GM23338 (cell line): ENCODE data around the gene SND1. TPM values are rescaled to one million over a fixed set of nuclear protein-coding genes. Genes with fewer than 3 reads are reported as not detected.

Experiments
- ATAC-seq: fragments of 200-7000 bp; cut with Tn5 transposase; 3 replicates; pipeline ENCODE4 v1.9.1; 2020
- DNase-seq: peaks from one replicate; pipeline ENCODE4 v3.0.0-alpha.2; 2015; ENCODE audit warnings: low spot score
- H2AFZ ChIP-seq: fragments of 200-600 bp; sonication (generic); 2 replicates; pipeline ENCODE4 v1.8.0; 2016; ENCODE audit warnings: antibody characterized with exemption, mild to moderate bottlenecking, moderate library complexity
- H3F3A ChIP-seq: fragments of 200-600 bp; sonication (generic); replicated peaks from 2 replicates; pipeline ENCODE4 v1.8.0; 2017; ENCODE audit warnings: antibody characterized with exemption, mixed run types, low read depth
- H3K27ac ChIP-seq: fragments of 200-600 bp; sonication (generic); 2 replicates; pipeline ENCODE4 v1.6.1; 2016; ENCODE audit warnings: low read depth
- H3K27me3 ChIP-seq: fragments of 200-600 bp; sonication (generic); 2 replicates; pipeline ENCODE4 v1.8.0; 2016; ENCODE audit warnings: mild to moderate bottlenecking, mixed run types, moderate library complexity; ENCODE audit not compliant: insufficient read depth
- H3K36me3 ChIP-seq: fragments of 200-600 bp; sonication (generic); 2 replicates; pipeline ENCODE4 v1.8.0; 2016; ENCODE audit warnings: mild to moderate bottlenecking; ENCODE audit not compliant: insufficient read depth
- H3K4me1 ChIP-seq: fragments of 200-600 bp; sonication (generic); 2 replicates; pipeline ENCODE4 v1.8.0; 2016; ENCODE audit warnings: mild to moderate bottlenecking, moderate library complexity; ENCODE audit not compliant: insufficient read depth
- H3K4me2 ChIP-seq: fragments of 200-600 bp; sonication (generic); 2 replicates; pipeline ENCODE4 v1.7.1; 2017; ENCODE audit warnings: mixed run types
- H3K4me3 ChIP-seq: fragments of 200-600 bp; sonication (generic); 2 replicates; pipeline ENCODE4 v1.6.1; 2016; ENCODE audit warnings: mixed run types
- H3K79me2 ChIP-seq: fragments of 200-600 bp; sonication (generic); replicated peaks from 2 replicates; pipeline ENCODE4 v1.8.0; 2017; ENCODE audit warnings: mild to moderate bottlenecking; ENCODE audit not compliant: insufficient read depth
- H3K9me2 ChIP-seq: fragments of 200-600 bp; sonication (generic); 2 replicates; pipeline ENCODE4 v1.8.0; 2017; ENCODE audit not compliant: insufficient read depth
- H4K20me1 ChIP-seq: fragments of 200-600 bp; sonication (generic); replicated peaks from 2 replicates; pipeline ENCODE4 v1.8.0; 2017; ENCODE audit warnings: mild to moderate bottlenecking; ENCODE audit not compliant: insufficient read depth
- H3K27ac Mint-ChIP-seq: 2 replicates; pipeline ENCODE4 v1.8.0; 2020; ENCODE audit warnings: inconsistent platforms, mild to moderate bottlenecking, moderate library complexity, mixed read lengths
- H3K27me3 Mint-ChIP-seq: 3 replicates; pipeline ENCODE4 v1.8.0; 2022; ENCODE audit warnings: low read depth, mild to moderate bottlenecking, moderate library complexity, mixed read lengths, inconsistent platforms; ENCODE audit not compliant: insufficient read depth, poor library complexity
- H3K36me3 Mint-ChIP-seq: 3 replicates; pipeline ENCODE4 v1.8.0; 2021; ENCODE audit warnings: low read depth, mild to moderate bottlenecking, inconsistent platforms, moderate library complexity, mixed read lengths
- H3K4me1 Mint-ChIP-seq: 3 replicates; pipeline ENCODE4 v1.8.0; 2020; ENCODE audit warnings: mild to moderate bottlenecking, inconsistent platforms, mixed read lengths
- H3K4me3 Mint-ChIP-seq: 3 replicates; pipeline ENCODE4 v1.8.0; 2021; ENCODE audit warnings: moderate library complexity, mild to moderate bottlenecking, inconsistent platforms, mixed read lengths
- H3K9me3 Mint-ChIP-seq: 3 replicates; pipeline ENCODE4 v1.8.0; 2020; ENCODE audit warnings: moderate library complexity, mild to moderate bottlenecking, inconsistent platforms, mixed read lengths
- CREB1 ChIP-seq: fragments of 250-450 bp; sonication (Bioruptor Pico); IDR thresholded peaks from 2 replicates; pipeline ENCODE4 v1.5.0; 2020; ENCODE audit warnings: low read depth, mild to moderate bottlenecking, moderate library complexity
- EZH2 ChIP-seq: fragments of 200-600 bp; sonication (generic); IDR thresholded peaks from one replicate; pipeline ENCODE4 v1.8.0; 2017; ENCODE audit warnings: antibody characterized with exemption, mild to moderate bottlenecking, low read depth; ENCODE audit not compliant: unreplicated experiment
- EZH2phosphoT487 ChIP-seq: fragments of 200-600 bp; sonication (generic); IDR thresholded peaks from one replicate; pipeline ENCODE4 v1.8.1; 2018; ENCODE audit warnings: antibody characterized with exemption; ENCODE audit not compliant: unreplicated experiment
- JUNB ChIP-seq: IDR thresholded peaks from one replicate; pipeline ENCODE4 v1.6.1; 2016; ENCODE audit warnings: antibody characterized with exemption; ENCODE audit not compliant: unreplicated experiment
- NANOG ChIP-seq: IDR thresholded peaks from 2 replicates; pipeline ENCODE4 v1.6.1; 2016; ENCODE audit warnings: antibody characterized with exemption, borderline replicate concordance
- POLR2AphosphoS5 ChIP-seq: IDR thresholded peaks from 2 replicates; pipeline ENCODE4 v1.6.1; 2016; ENCODE audit warnings: antibody characterized with exemption, low read depth
- STAT1 ChIP-seq: IDR thresholded peaks from one replicate; pipeline ENCODE4 v1.6.1; 2016; ENCODE audit warnings: antibody characterized with exemption; ENCODE audit not compliant: unreplicated experiment
- ZNF114 ChIP-seq: fragments of 250-450 bp; sonication (Bioruptor Pico); IDR thresholded peaks from 2 replicates; pipeline ENCODE4 v1.5.0; 2020; ENCODE audit warnings: mild to moderate bottlenecking, moderate library complexity
- ZNF331 ChIP-seq: fragments of 250-450 bp; sonication (Bioruptor Pico); IDR thresholded peaks from 2 replicates; pipeline ENCODE4 v1.5.0; 2020; ENCODE audit warnings: low read depth, mild to moderate bottlenecking, moderate library complexity
- polyA plus RNA-seq: library from polyadenylated mRNA; unstranded; fragments of >200 nt; fragmentation: Nextera tagmentation; extraction: Ambion mirVana; gene quantifications from 2 replicates; pipeline ENCODE4 v1.2.1, GENCODE V29; 2016
- total RNA-seq: library from RNA; depleted of rRNA; stranded (reverse); fragments of >200 nt; shearing (Covaris generic); gene quantifications from 2 replicates; pipeline ENCODE4 v1.2.3, GENCODE V29; 2014
- TF ChIP-seq, protein P1 (sequence below): fragments of 250-450 bp; sonication (Bioruptor Pico); IDR thresholded peaks from 2 replicates; pipeline ENCODE4 v1.5.0; 2020; ENCODE audit warnings: mild to moderate bottlenecking, moderate library complexity
- TF ChIP-seq, protein P2 (sequence below): IDR thresholded peaks from 2 replicates; pipeline ENCODE4 v1.6.1; 2016; ENCODE audit warnings: antibody characterized with exemption
- TF ChIP-seq, protein P3 (sequence below): IDR thresholded peaks from one replicate; pipeline ENCODE4 v1.6.1; 2018; ENCODE audit warnings: antibody characterized with exemption; ENCODE audit not compliant: unreplicated experiment
- TF ChIP-seq, protein P4 (sequence below), 2 experiments: fragments of 200-600 bp in 1 of 2; sonication (generic) in 1 of 2; conservative IDR thresholded peaks; 2 replicates each; pipeline versions ENCODE4 v1.5.1 to v1.6.1; 2016 to 2017; ENCODE audit warnings: antibody characterized with exemption in 2 of 2, low read depth in 2 of 2, mild to moderate bottlenecking in 2 of 2, moderate library complexity in 1 of 2

SND1 gene
- total and polyA plus RNA-seq, 2 experiments from 2014 or later: 107 to 254 TPM

DNA sequence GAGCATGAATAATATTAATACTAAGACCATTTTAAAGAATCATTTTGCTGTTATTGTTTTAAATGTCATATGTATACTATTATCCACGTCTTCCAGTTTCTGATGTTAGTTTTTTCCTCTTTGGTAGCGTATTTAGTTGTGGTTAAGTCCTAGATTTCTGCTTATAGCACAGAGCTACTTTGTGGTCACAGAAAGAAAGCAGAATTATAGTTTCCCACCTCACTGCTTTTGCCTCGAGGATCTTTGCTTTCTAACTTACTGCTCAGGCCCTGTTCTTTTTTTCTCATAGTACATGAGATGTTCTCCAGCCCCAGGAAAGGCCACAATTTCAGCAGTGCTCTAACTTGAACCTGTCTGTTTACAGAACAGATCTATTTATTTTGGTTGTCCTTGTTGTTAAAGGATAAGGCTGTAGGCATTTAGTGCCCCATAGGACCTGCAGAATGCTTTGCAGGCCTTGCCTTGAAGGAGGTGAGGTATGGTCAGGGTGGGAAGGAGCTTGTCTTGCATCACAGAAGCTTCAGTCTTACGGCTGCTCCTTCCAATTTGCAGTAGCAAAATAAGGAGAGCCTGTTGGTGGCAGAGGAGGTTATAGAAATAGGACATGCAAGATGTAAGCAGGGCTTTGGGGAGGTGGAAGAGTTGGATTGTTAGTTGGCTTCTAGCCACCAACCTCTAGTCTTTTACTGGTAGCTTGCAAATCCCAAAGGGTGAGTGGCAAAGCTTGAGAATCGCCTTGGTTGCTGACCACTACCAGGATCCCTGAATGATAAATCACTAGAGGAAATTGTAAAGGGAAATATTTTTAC, 250.1 kb downstream of the SND1 start:
- peak overlapping the region; percentile 50 for H3K27ac ChIP-seq
- peak overlapping the region; percentile 71 for H3K4me2 ChIP-seq
- no peak for DNase-seq
- Mint-ChIP-seq H3K27ac (no peak overlapping the region), H3K4me3 (peak overlapping the region; percentile 7; the same call in 1 of the 3 replicates), H3K36me3 (peaks cover 4% of the 10 kb centered on the region; the same call in 2 of the 3 replicates), H3K27me3 (peaks cover 3% of the 10 kb centered on the region), H3K9me3 (no peaks in the 10 kb centered on the region), H3K4me1 (peaks cover 62% of the 10 kb centered on the region)
- peaks cover 18% of the 10 kb centered on the region for H3F3A ChIP-seq
- H4K20me1 ChIP-seq: peaks cover 14% of the 10 kb centered on the region
- no peak for ATAC-seq
- H3K9me2 ChIP-seq: no peaks in the 10 kb centered on the region
- TF ChIP-seq, protein P1, sequence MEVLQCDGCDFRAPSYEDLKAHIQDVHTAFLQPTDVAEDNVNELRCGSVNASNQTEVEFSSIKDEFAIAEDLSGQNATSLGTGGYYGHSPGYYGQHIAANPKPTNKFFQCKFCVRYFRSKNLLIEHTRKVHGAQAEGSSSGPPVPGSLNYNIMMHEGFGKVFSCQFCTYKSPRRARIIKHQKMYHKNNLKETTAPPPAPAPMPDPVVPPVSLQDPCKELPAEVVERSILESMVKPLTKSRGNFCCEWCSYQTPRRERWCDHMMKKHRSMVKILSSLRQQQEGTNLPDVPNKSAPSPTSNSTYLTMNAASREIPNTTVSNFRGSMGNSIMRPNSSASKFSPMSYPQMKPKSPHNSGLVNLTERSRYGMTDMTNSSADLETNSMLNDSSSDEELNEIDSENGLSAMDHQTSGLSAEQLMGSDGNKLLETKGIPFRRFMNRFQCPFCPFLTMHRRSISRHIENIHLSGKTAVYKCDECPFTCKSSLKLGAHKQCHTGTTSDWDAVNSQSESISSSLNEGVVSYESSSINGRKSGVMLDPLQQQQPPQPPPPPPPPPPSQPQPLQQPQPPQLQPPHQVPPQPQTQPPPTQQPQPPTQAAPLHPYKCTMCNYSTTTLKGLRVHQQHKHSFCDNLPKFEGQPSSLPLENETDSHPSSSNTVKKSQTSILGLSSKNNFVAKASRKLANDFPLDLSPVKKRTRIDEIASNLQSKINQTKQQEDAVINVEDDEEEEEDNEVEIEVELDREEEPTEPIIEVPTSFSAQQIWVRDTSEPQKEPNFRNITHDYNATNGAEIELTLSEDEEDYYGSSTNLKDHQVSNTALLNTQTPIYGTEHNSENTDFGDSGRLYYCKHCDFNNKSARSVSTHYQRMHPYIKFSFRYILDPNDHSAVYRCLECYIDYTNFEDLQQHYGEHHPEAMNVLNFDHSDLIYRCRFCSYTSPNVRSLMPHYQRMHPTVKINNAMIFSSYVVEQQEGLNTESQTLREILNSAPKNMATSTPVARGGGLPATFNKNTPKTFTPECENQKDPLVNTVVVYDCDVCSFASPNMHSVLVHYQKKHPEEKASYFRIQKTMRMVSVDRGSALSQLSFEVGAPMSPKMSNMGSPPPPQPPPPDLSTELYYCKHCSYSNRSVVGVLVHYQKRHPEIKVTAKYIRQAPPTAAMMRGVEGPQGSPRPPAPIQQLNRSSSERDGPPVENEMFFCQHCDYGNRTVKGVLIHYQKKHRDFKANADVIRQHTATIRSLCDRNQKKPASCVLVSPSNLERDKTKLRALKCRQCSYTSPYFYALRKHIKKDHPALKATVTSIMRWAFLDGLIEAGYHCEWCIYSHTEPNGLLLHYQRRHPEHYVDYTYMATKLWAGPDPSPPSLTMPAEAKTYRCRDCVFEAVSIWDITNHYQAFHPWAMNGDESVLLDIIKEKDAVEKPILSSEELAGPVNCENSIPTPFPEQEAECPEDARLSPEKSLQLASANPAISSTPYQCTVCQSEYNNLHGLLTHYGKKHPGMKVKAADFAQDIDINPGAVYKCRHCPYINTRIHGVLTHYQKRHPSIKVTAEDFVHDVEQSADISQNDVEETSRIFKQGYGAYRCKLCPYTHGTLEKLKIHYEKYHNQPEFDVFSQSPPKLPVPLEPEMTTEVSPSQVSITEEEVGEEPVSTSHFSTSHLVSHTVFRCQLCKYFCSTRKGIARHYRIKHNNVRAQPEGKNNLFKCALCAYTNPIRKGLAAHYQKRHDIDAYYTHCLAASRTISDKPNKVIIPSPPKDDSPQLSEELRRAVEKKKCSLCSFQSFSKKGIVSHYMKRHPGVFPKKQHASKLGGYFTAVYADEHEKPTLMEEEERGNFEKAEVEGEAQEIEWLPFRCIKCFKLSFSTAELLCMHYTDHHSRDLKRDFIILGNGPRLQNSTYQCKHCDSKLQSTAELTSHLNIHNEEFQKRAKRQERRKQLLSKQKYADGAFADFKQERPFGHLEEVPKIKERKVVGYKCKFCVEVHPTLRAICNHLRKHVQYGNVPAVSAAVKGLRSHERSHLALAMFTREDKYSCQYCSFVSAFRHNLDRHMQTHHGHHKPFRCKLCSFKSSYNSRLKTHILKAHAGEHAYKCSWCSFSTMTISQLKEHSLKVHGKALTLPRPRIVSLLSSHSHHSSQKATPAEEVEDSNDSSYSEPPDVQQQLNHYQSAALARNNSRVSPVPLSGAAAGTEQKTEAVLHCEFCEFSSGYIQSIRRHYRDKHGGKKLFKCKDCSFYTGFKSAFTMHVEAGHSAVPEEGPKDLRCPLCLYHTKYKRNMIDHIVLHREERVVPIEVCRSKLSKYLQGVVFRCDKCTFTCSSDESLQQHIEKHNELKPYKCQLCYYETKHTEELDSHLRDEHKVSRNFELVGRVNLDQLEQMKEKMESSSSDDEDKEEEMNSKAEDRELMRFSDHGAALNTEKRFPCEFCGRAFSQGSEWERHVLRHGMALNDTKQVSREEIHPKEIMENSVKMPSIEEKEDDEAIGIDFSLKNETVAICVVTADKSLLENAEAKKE (CRISPR knock-in tag): no peak
- TF ChIP-seq, protein P2, sequence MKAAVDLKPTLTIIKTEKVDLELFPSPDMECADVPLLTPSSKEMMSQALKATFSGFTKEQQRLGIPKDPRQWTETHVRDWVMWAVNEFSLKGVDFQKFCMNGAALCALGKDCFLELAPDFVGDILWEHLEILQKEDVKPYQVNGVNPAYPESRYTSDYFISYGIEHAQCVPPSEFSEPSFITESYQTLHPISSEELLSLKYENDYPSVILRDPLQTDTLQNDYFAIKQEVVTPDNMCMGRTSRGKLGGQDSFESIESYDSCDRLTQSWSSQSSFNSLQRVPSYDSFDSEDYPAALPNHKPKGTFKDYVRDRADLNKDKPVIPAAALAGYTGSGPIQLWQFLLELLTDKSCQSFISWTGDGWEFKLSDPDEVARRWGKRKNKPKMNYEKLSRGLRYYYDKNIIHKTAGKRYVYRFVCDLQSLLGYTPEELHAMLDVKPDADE: no peak
- TF ChIP-seq EZH2phosphoT487: no peak
- no peak for TF ChIP-seq STAT1
- no peak for TF ChIP-seq EZH2
- TF ChIP-seq JUNB: no peak
- TF ChIP-seq, protein P3, sequence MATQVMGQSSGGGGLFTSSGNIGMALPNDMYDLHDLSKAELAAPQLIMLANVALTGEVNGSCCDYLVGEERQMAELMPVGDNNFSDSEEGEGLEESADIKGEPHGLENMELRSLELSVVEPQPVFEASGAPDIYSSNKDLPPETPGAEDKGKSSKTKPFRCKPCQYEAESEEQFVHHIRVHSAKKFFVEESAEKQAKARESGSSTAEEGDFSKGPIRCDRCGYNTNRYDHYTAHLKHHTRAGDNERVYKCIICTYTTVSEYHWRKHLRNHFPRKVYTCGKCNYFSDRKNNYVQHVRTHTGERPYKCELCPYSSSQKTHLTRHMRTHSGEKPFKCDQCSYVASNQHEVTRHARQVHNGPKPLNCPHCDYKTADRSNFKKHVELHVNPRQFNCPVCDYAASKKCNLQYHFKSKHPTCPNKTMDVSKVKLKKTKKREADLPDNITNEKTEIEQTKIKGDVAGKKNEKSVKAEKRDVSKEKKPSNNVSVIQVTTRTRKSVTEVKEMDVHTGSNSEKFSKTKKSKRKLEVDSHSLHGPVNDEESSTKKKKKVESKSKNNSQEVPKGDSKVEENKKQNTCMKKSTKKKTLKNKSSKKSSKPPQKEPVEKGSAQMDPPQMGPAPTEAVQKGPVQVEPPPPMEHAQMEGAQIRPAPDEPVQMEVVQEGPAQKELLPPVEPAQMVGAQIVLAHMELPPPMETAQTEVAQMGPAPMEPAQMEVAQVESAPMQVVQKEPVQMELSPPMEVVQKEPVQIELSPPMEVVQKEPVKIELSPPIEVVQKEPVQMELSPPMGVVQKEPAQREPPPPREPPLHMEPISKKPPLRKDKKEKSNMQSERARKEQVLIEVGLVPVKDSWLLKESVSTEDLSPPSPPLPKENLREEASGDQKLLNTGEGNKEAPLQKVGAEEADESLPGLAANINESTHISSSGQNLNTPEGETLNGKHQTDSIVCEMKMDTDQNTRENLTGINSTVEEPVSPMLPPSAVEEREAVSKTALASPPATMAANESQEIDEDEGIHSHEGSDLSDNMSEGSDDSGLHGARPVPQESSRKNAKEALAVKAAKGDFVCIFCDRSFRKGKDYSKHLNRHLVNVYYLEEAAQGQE: no peak
- TF ChIP-seq ZNF331 (CRISPR knock-in tag): no peak
- no peak for TF ChIP-seq NANOG
- TF ChIP-seq POLR2AphosphoS5: no peak
- no peak for TF ChIP-seq CREB1 (CRISPR knock-in tag)
- TF ChIP-seq, protein P4, sequence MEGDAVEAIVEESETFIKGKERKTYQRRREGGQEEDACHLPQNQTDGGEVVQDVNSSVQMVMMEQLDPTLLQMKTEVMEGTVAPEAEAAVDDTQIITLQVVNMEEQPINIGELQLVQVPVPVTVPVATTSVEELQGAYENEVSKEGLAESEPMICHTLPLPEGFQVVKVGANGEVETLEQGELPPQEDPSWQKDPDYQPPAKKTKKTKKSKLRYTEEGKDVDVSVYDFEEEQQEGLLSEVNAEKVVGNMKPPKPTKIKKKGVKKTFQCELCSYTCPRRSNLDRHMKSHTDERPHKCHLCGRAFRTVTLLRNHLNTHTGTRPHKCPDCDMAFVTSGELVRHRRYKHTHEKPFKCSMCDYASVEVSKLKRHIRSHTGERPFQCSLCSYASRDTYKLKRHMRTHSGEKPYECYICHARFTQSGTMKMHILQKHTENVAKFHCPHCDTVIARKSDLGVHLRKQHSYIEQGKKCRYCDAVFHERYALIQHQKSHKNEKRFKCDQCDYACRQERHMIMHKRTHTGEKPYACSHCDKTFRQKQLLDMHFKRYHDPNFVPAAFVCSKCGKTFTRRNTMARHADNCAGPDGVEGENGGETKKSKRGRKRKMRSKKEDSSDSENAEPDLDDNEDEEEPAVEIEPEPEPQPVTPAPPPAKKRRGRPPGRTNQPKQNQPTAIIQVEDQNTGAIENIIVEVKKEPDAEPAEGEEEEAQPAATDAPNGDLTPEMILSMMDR (conservative IDR thresholded peaks at IDR 0.05; ENCODE audit: low read depth in 2 of 2): no peak
- TF ChIP-seq ZNF114 (CRISPR knock-in tag): no peak
- H3K4me3 ChIP-seq: peak overlapping the region; percentile 28
- H3K4me1 ChIP-seq: peaks cover 73% of the 10 kb centered on the region
- no peak overlapping the region for H2AFZ ChIP-seq
- peaks cover 57% of the 10 kb centered on the region for H3K79me2 ChIP-seq
- peaks cover 6% of the 10 kb centered on the region; the same call in 1 of the 2 replicates for H3K36me3 ChIP-seq
- no peaks in the 10 kb centered on the region for H3K27me3 ChIP-seq
